ENCODE data around the gene FANCC.

- TF ChIP-seq EZH2phosphoT487 (IDR thresholded peaks at IDR 0.05; ENCODE audit: borderline replicate concordance) (no peak), RAD21 (IDR thresholded peaks at IDR 0.05; ENCODE audit: low read depth) (no peak), POLR2A (IDR thresholded peaks at IDR 0.05; ENCODE audit: borderline replicate concordance, extremely low read depth, insufficient read depth, insufficient read length) (no peak)
Measured at GRCh38 chr9:95188459-95188858, 129.1 kb downstream of the FANCC start.
